Activated CD4-positive, CD25-positive, alpha-beta regulatory T cell treated with anti-CD3 and anti-CD28 coated beads, Interleukin-2, amount 50 U/mL, for 72 hours (primary cell): ENCODE measurements around the gene RBBP8.
"Not testable (repeated sequence)": the region's sequence is repeated elsewhere in the genome, so short reads cannot be mapped to it uniquely, and the experiment has no call there.

Experiments used
- DNase-seq: peaks from one replicate; pipeline ENCODE4 v3.0.0; 2021

RBBP8 gene

GRCh38 chr18:22933206-22933965, at the start of gene RBBP8:
Gene RBBP8, plus strand, starts transcription at chr18:22933328. Its CDS starts 3,524 bp downstream, at chr18:22936852.
- peak; percentile 88 for DNase-seq

GRCh38 chr18:22883827-22884226, 49.3 kb upstream of the RBBP8 start:
- no peak for DNase-seq

- DNase-seq = not testable (repeated sequence)
Measured at GRCh38 chr18:22885694-22886093, 47.4 kb upstream of the RBBP8 start.

GRCh38 chr18:22899421-22899820, 33.7 kb upstream of the RBBP8 start:
- no peak for DNase-seq

GRCh38 chr18:22900558-22901238, 32.4 kb upstream of the RBBP8 start:
- no peak for DNase-seq

GRCh38 chr18:22902093-22902492, 31.0 kb upstream of the RBBP8 start:
- no peak for DNase-seq

GRCh38 chr18:22903248-22903647, 29.9 kb upstream of the RBBP8 start:
- DNase-seq = not testable (repeated sequence)

GRCh38 chr18:22912149-22912548, 21.0 kb upstream of the RBBP8 start:
- DNase-seq = no peak

GRCh38 chr18:22912835-22913234, 20.3 kb upstream of the RBBP8 start:
- no peak for DNase-seq

- DNase-seq = no peak
Measured at GRCh38 chr18:22913861-22914260, 19.3 kb upstream of the RBBP8 start.

- no peak for DNase-seq
Measured at GRCh38 chr18:22914633-22915032, 18.5 kb upstream of the RBBP8 start.

GRCh38 chr18:22915337-22915736, 17.8 kb upstream of the RBBP8 start:
- no peak for DNase-seq

GRCh38 chr18:22921772-22922171, 11.4 kb upstream of the RBBP8 start:
- DNase-seq = no peak

- no peak for DNase-seq
Measured at GRCh38 chr18:22924589-22924988, 8.5 kb upstream of the RBBP8 start.

- no peak for DNase-seq
Measured at GRCh38 chr18:22926454-22926853, 6.7 kb upstream of the RBBP8 start.

GRCh38 chr18:22928339-22928738, 4.8 kb upstream of the RBBP8 start:
- DNase-seq = no peak

- DNase-seq = peak; percentile 75
Measured at GRCh38 chr18:22930089-22930713, 2.9 kb upstream of the RBBP8 start.

- DNase-seq = no peak
Measured at GRCh38 chr18:22932885-22933205, 283 bp upstream of the RBBP8 start.

GRCh38 chr18:22933966-22934423, 867 bp downstream of the RBBP8 start:
- DNase-seq = no peak

GRCh38 chr18:22934789-22935188, 1.7 kb downstream of the RBBP8 start:
- no peak for DNase-seq

- no peak for DNase-seq
Measured at GRCh38 chr18:22935431-22935830, 2.3 kb downstream of the RBBP8 start.

- DNase-seq = no peak
Measured at GRCh38 chr18:22936515-22936914, 3.4 kb downstream of the RBBP8 start.

GRCh38 chr18:22939649-22940048, 6.5 kb downstream of the RBBP8 start:
- DNase-seq = no peak

GRCh38 chr18:22943847-22944246, 10.7 kb downstream of the RBBP8 start:
- no peak for DNase-seq
